Epidermal melanocyte (primary cell): ENCODE measurements around the gene TRIM49D2.
"Not testable (repeated sequence)": the region's sequence is repeated elsewhere in the genome, so short reads cannot be mapped to it uniquely, and the experiment has no call there.

Source experiments
- DNase-seq: peaks from one replicate; pipeline ENCODE4 v3.0.0; 2011; ENCODE audit warnings: low spot score; ENCODE audit not compliant: insufficient read length

TRIM49D2 gene, protein sequence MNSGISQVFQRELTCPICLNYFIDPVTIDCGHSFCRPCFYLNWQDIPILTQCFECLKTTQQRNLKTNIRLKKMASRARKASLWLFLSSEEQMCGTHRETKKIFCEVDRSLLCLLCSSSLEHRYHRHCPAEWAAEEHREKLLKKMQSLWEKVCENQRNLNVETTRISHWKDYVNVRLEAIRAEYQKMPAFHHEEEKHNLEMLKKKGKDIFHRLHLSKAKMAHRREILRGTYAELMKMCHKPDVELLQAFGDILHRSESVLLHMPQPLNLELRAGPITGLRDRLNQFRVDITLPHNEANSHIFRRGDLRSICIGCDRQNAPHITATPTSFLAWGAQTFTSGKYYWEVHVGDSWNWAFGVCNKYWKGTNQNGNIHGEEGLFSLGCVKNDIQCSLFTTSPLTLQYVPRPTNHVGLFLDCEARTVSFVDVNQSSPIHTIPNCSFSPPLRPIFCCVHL

DNA sequence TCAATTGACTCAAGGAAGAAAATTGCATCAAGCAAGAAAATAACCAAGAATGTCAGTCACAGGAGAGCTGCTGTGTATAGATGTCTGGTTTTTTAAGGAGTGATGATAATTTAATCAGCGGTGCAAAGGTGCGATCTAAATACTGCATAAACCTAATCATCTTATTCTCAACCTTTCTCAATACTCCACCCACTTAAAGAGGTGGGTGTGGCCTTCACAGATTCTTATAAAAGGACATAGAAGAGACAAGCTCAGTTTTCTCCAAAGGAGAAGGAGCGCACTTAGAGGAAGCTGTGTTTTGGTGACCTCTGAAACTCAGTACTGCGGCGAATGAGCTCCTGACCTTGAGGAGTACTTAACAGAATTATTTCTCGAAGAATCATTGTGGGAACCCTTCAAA lies at the start of gene TRIM49D2:
Gene TRIM49D2, plus strand, starts transcription at position 301 of the 400 bp plus-strand sequence. CDS start 2,698 bp downstream, outside the sequence.
- not testable (repeated sequence) for DNase-seq

DNA sequence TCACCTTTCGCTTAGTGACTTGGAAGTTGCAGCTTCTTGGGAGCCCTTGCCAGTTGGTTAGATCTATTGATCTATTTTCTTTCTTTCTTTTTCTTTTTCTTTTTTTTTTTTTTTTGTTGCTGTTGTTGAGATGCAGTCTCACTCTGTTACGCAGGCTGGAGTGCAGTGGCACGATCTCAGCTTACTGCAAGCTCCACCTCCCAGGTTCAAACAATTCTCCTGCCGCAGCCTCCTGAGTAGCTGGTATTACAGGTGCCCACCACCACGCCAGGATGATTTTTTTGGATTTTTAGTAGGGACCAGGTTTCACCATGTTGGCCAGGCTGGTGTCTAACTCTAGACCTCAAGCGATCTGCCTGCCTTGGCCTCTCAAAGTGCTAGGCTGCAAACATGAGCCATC lies 46.4 kb upstream of the TRIM49D2 start:
- not testable (repeated sequence) for DNase-seq

DNA sequence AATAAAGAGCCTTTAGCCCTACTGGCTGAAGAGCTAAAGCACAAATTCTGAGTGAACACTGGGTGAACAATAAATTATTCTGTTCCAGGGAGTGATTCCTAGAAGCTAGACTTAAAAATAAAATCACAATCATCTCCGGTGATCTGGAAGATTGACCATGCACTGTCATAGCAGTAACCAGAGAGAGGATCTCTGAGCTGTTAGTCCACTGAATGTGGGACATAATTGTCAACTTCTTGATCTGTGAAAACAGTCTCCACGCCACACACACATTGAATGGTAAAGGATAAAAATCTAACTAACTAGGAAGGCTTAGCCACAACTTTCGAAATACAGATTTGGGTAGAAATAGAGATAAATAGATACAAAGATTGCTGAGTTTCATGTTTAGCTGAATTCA lies 30.6 kb upstream of the TRIM49D2 start:
- DNase-seq, result not testable (repeated sequence)

DNA sequence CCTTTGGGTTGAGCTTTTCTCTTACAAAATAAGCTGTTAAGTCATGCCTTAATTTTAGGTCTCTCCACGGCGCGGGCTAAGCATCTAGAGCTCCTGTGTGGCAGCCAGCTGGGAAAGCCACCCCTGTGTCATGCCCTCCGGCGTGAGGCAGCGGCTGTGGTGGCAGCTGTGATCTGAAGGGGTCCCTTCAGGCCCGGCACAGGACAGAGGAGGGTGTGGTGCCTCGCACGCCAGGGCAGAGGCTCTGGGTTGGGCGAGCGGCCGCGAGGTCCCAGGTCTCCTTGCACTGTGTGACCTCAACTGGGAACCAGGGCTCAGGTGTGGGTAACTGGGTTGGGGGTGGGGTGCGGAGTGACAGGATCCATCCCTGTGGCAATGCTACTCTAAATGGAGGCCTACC lies 23.1 kb upstream of the TRIM49D2 start:
- not testable (repeated sequence) for DNase-seq

DNA sequence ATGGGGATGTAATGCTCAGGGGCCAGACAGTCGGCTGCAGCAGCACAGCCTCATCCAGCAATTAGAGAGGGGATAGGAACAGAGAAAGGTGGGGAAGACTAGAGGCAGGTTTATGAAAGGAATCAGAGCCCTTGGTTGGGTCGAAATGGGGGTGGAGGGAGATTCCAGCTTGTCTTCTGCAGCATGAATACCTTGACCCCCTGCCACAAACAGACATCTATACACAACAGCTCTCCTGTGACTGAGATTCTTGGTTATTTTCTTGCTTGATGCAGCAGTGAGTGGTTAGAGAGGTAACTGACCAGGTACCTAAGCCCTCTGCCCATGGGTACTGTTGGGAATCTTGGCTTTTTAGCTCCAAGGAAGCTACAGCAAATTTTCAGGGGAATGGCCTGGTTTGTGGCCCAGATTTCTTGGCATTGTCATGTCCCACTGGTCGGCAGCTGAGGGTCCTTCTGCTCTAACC lies 1.6 kb upstream of the TRIM49D2 start, which contains the start of gene TRIM49D1:
Gene TRIM49D1, minus strand, starts transcription at position 51 of the 466 bp plus-strand sequence. CDS start 4,535 bp downstream, outside the sequence.
- DNase-seq, result no peak

DNA sequence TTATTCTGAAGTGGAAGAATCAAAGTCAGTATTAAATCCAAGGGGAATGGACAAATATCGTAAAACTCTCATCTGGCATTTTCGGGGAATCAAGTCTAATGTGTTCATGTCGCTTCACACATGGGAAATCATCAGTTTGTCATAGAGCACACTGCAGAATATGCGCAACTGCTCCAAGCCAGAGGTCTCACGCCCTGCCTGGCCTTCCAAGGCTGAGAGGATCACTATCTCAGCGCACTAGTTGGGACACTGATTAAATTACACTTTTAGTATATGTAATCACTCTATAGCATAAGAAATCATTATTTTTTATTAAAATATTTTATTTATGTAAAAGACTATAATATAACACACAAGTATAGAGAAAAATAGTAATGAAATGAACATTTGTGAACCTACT lies 37.0 kb downstream of the TRIM49D2 start:
- DNase-seq, result not testable (repeated sequence)

DNA sequence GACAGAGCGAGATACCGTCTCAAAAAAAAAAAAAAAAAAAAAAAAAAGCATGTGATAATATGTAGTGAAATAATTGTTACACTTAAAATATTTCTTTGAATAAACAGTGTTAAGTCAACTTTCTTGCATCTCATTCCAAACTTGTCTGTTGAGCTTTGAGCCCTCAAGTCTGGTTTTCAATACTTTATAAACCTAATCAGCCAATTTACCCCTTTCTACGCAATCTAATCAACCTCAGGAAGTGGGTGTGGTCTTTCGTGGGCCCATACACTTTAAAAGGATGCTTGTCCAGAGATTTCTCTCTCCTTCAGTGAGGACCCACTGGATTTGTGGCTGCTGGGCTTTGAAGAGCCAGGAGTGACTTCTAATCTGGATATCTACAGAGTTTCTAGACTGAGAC lies 41.9 kb downstream of the TRIM49D2 start, which contains the start of gene TRIM64:
Gene TRIM64, plus strand, starts transcription at position 301 of the 400 bp plus-strand sequence. CDS start 2,467 bp downstream, outside the sequence.
- not testable (repeated sequence) for DNase-seq
